ENCODE results near the gene GLI2.

GLI2 gene

DNA sequence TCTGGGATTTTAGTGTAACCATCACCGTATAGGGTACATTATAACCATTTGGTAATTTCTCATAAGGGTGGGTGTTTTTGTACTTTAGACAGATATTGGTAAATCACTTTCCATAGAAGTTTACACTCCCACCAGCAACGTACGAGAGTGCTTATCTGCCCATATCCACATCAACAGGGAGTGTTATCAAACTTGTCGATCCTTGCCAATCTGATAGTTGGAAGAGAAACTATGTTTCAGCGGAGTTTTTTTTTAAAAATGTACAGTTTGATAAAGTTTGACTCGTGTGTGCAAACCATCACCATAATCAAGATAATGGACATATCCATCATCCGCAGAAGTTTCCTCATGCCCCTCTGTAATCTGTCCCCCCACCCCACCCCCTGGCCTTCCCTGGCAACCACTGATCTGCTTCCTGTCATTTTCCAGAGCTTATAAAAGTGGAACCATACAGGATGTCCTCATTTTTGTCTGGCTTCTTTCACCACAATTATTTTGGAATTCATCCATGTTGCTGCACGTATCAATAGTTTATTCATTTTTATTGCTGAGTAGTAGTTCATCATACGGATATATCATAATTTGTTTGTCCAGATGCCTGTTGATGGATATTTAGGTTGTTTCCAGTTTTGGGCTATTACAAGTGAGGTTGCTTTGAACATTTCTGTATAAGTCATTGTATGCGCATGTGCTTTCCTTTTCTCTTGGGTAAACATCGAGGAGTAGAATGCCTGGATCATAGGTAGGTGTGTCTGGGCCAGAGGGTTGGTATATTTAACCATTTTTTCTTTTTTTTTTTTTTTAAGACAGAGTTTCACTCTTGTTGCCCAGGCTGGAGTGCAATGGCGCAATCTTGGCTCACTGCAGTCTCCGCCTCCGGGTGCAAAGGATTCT lies 18.6 kb downstream of the GLI2 start:
- no peak for FAIRE-seq
- DNase-seq (ENCODE audit: low spot score): no peak

DNA sequence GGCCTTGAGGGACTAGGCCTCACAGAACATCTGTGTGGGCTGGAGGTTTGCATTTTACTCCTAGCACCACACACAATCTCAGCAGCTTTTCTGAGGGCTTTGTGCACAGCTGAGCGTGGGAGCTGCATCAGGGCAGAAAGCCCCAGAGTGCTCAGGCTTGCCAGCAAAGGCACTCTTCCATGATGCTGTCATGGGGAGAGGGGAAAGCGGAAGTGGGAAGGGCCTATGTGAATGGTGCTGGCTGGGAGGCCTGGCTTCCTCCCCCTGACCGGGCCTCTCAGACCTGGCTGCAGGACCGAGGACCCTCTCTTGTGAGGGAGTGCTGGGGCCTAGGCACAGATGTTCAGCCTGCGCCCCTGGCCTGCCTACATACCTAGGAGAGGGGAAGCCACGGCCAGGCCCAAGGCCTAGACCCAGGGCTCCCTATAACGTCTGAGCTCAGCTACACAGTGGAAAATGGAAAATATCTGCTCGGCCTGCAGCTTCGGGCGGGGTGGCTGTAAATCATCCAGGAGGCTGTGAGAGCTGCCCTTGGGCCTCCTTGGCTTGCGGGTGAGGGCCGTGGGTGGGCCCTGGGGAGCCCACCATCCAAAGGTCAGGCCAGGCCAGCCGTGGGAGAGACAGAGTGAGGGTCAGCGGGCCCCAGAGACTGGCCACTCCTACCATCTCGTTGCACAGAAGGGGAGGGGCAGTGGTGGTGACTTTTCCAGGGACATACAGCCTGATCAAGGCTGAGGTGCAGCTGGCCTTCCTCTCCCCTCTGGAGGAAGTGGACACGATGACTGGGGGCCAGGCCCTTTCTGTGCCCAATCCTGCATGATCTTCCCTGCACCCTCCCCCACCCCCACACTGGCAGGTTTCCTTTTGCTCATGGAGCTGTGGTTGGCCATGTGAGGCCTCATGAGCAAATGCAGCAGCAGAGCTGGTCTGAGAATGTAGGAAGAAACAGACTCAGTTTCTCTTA lies 22.8 kb downstream of the GLI2 start:
- FAIRE-seq: no peak
- DNase-seq (ENCODE audit: low spot score): no peak

DNA sequence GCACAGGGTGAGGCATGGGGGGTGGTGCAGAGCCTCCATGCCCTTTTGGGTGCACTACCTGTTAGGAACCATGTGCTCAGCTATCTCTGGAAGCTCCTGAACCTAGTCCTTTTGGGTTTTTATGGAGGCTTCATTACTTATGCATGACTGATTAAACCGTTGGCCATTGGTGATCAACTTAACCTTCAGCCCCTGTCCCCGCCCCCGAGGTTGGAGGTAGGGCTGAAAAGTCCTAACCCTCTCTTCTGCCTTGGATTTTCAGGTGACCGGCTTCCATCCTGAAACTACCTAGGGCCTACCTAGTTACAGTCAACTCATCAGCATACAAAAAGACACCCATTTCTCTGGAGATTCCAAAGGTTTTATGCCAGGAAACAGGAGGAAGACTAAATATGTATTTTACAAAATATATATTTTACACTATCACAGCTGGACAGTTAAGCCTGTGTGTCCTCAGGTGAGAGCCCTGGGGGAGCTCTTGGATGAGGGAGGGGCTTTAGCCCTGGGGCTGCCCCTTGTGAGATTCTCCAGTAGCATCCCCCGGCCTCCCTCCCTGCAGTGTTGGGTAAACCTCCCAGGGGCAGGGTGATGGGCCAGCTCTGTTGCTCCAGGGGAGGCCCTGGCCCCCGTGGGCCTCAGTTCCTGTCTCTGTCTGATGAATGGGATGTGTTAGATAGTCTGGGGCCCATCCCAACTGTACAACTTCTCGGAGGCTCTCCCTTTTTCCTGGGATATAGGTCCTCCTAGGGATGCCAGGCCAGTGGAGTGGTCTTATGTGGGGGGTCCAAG lies 24.1 kb downstream of the GLI2 start:
- no peak for DNase-seq (ENCODE audit: low spot score)
- FAIRE-seq: no peak

DNA sequence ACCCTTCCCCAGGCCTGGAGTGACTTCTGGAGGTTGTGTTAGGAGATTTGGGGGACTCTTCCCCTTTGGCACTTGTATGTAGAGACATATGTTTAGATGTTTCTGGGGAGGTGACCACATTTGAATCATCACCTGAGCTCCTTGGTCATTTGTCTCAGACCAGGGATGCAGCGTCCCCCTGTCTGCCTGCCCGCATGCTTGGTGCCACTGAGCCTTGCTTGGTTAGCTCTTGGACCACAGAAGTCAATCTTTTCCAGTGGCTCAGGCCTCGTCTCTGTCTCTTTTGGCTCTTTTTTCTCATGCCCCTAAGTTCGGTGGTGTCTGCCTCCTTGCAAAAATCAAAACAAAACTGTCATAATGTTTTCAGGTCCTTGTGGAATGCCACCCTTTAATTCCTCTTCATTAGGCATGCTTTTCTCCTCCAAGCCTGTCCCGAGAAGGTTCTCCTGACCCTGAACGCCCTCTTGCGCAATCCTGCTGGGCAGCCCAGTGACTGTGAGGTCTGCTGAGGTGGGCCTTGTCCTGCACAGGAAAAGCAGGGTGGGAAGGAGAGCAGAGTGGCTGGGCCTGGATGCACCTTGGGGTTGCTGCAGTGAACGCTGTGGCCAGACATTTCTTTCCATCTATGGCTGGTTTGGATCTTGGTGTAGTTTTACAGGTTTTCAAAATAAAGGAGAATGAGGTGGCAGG lies 24.9 kb downstream of the GLI2 start:
- DNase-seq (ENCODE audit: low spot score): no peak
- FAIRE-seq: no peak

DNA sequence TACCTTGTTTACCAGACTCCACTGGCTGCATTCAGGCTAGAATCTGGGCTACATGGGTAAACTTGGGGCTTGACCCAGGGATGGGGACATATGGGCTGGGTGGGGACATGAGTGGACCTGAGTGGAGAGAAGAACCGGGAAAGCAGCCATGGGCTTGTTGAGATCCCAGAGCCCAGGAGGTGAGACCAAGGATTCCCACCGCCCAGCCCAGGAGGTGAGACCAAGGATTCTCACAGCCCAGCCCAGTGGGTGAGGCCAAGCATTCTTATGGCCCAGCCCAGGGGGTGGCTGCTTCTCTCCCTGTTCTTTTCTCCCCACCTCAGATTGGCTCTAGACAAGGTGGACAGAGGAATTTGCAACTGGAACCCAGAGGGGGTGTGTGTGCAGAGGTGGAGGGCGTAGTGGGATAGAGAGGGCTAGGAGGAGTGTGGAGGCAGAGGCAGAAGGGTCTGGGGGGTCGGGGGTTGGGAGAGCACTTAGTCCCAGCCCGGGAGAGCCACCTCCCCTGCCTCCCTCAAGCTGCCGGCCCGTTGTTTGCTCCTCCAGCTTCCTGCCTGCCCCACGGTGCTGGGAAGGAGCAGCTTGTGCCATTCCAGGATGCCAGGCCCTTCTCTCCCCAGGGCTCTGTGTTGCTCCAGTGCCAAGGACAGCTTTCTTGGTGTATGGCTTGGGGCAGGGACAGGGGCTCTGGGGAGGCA lies 25.6 kb downstream of the GLI2 start:
- FAIRE-seq: no peak
- no peak for DNase-seq (ENCODE audit: low spot score)

DNA sequence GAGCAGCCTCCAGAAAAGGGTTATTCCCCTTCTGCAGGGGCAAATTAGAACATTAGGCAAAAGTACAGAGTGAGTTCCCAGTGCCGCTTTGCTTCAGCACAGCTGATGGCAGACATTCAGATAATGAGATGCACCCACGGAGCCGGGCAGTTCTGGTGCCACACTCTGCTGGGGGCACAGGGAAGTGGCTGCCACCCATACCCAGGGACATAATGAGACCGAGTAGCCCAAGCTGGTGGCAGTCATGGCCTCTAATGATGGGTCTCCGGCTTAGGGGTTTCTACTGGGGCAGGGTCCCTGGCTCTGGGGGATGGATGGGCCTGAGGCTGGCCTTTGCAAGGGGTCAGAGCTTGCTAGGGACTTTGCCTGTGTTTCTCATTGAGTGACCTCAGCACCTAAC lies 26.2 kb downstream of the GLI2 start:
- FAIRE-seq (no peak), DNase-seq (ENCODE audit: low spot score) (no peak)

DNA sequence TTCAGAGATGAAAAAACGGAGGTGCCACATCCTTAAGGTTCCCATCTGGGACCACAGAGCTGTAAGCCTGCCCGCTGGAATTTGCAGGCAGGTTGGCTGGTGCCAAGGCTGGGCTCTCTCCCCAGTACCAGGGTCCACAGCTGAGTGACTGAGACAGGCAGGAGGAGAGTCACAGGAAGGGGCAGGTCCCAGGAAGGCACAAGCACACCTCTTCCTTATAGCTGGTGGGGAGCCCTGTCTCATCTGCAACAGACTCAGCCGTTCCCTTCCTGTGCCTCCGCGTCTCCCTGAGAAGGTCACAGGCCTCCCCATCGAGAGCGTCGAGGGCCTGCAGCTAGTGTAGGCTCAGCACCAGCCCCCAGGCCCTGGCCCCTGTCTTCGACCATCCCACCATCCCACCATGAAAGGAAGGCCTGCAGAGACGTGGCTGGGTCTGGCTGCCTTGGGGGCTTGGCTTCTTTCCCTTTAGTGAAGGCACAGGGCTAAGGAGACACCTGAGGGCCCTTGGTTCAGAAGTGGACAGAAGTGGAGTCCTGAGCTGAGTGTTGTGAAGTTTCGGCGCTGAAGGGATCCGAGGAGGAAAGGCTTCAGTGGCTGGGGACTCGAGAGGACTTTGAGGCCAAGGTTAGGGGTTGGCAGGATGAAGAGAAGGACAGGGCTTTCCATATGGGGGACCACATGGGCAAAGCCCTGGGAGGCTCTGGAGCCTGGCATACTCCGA lies 26.8 kb downstream of the GLI2 start:
- no peak for DNase-seq (ENCODE audit: low spot score)
- no peak for FAIRE-seq

DNA sequence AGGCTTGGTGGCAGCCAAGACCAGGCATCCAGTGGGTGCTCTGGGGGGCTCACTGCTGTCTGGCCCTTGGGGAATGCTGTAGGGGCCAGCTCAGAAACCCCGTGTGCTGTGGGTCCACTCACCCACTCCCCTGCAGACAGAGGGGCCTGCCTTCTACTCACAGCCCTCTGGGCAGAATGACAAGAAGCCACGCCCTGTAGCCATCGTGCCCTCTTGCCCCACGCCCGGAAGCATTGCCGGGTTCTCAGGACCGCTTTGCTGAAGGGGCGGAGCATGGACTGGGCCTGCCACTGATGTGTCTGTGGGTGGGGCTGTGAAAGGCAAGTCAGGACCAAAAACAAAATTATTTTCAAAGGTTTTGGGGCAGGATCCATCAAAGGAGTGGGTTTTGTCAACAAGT lies 27.8 kb downstream of the GLI2 start:
- DNase-seq (ENCODE audit: low spot score): no peak
- no peak for FAIRE-seq

DNA sequence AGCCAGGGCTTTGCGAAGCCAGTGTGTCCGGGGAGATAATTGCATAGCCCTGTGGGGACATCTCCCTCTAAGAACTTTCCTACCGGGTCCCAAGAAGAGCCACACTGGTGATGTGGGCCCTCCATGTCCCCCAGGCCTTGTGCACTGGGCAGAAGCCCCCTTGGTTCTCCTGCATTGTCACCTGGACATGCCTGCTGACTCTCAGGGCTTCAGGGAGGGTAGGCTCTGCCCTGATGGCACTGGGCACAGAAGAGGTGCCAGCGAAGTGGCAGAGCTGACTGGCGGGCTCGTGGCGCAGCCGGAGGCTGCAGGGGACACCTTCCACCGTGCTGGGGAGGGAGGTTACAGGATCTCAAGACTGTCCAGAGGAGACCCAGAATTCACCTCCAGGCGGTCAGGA lies 28.3 kb downstream of the GLI2 start:
- DNase-seq (ENCODE audit: low spot score) (no peak), FAIRE-seq (no peak)

DNA sequence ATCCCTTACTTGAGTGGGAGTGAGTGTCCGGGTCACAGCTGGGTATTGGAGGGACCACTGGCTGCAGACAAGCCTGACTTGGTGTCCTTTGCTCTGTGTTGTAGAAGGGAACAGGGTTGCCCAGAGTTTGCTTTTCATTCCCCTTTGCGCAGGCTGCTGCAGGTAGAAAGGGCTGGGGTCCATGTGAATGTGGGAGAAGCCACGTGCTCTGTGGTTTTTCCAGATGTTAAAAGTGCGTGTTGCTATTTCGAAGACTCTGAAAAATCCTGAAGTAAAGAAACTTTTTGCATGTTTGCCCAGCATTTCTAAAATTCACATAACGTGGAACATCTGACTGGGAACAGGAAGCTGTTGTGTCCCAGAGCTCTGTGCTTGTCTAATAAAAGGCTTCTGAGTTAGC lies 28.8 kb downstream of the GLI2 start:
- DNase-seq (ENCODE audit: low spot score) (no peak), FAIRE-seq (no peak)

DNA sequence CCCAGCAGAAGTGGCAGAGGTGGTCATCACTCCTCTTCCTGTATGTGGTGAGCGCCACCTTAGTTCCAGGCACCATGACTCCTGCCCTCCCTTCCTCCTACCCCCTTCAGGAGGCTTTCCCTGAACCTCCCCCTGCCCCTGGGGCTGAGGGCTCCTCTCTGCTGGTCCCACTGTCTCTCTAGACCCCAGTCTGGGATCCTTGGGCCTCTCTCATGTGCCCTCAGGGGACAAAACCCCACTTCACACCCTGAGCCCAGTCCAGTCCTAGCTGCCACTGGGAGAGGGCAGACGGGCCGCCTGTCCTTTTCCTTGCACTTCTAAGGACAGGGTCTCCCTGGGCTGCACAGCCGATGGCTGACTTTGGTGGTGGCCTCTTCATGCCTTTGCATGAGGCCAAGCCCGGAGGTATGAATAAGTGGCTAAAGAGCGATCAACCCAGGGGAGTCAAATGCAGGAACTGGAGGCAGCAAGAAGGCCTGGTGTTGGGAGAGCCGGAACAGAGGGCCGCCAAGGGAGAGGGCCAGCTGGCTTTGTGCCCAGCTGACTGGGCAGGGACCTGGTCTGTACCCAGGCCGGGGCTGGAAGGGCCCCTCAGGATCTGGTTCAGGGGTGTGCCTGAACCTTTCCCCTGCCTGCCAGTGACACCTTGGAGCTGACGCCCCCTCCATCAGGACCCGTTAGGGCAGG lies 29.5 kb downstream of the GLI2 start:
- DNase-seq (ENCODE audit: low spot score) (no peak), FAIRE-seq (no peak)

DNA sequence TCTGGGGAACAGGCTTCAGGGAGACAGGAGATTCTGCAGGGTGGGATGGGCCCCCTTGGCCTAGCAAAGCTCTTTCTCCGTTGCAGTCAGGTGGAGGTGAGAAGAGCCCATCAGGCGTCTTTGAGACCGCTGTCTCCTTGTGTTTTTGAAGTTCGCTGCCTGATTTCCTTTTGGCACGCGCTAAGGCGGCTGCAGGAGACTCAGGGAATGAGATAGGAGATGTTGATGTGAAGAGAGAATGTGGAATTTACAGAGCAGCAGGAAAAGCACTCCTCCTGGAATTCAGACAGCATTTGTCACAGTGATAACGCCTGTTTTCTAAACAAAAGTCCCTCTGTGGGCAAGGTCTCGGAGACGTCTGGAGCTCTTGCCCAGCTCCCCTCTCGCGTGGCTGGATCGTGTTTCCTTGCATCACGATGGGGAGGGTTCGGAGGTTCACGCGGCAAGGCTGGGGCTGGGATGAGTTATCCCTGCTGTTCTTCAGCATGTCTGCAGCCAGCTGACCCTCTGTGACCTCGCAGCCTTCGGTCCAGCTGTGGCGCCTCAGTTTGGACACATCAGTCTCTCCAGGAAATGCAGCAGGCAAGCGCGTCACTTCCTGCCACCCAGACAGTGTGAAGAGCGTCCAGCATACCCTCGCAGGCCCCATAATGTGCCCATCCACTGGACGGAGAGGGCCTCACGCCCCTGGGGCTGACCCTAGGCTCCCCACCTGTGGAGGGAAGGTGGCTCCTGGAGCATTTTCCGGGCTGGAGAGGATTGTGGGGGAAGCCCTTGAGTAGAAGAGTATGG lies 30.2 kb downstream of the GLI2 start:
- no peak for DNase-seq (ENCODE audit: low spot score)
- no peak for FAIRE-seq

DNA sequence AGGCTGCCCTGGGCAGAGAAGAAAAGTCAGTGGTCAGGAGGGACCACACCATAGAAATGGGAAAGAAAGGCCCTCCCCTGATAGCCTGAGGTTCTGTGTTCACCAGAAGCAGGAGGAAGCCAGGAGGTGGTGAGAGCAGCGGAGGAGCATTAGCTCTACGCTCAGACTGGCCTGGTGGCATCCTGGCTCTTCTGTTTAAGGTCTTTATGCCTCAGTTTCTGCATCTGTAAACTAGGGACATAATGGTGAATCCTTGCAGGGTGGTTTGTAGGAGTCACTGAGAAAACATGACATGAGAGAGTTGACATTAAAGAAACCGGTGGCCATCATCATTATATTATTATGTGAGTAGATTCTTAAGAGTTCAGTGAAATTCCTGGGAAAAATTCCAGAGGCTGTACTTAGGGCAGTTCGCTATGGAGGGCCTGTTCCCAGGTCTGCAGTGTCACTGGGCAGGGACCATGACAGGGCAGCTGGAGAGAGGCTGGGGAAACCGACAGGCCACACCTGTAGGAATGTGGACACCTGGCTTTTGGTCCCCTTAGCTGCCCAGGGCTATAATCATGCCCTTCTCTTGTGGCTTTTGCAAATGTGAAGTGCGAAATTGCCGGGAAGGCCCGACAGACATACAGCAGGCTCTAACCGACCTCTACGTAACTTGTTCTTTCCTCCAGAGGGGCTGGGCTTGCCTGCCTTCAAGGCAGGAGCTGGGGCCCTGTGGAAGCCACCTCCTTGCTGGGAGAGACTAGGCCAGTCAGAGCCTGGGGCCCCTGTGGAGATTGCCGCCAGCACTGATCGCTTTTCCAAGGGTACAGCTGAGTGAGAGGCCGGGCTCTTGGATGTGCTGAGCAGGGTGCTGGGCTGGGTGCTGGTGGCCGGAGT lies 31.0 kb downstream of the GLI2 start:
- DNase-seq (ENCODE audit: low spot score): no peak
- FAIRE-seq: no peak

DNA sequence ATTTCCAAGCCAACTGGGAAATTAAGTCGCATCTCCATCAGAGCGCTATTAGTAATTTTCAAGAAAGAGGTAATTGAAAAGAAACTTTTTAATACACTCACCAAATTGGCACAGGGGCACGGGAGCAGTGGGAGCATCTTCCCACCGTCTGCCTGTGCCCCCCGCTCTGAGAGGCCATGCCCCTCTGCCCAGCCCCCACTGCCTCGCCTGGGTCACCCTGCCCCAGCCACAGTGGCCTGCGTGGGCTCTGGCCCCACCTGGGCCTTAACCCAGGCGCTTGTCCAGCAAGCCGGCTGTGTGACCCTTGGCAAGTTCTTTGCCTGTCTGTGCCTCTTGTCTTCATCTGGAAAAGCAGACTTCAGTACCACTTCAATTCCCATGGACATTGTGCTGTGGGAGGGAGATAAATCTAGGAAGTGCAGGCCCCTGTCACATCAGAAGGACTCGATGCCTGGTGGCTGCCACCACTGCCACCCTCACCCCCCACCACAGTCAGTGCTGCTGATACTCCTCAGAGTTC lies 31.9 kb downstream of the GLI2 start:
- DNase-seq (ENCODE audit: low spot score): no peak
- FAIRE-seq: no peak

DNA sequence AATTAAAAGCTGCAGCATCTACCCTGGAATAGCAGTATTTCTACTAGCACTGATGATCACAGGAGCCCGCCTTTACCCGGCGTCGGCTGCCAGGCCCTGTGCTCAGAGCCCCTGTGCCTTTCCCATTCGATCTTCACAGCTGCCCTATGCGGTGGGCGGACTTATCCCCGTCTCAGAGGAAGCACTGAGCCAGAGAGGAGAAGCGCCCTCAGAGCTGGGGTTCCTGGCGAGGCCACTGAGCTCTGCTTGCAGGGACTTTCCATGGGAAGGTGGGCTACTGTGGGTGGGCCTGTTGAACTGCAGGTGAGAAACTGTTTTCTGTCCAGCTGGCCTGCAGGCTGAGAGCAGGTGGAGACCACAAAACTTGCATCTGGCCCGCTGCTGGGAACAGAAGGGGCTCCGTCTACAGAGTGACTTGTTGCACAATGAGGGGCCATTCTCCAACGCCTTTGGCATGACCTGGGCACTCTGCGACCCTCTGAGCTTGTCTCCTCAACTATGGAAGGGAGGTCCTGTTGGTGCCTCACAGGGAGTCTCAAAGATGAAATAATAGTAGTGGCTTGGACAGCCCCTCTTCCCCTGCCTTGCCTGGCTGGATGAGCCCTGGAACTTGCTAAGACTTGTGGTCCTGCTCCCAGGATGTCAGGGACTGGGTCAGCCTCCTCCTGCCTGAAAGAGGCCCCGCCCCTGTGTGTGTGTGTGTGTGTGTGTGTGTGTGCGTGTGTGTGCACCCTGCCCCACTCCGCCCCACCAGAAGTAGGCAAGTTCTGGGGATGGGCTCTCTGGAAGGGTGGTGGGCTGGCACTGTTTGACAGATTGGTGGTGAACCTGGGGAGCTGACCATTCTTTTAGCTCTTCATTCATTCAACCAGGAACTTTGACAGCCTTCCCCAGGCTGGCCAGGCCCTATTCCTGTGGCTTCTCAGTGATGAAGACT lies 32.7 kb downstream of the GLI2 start:
- no peak for FAIRE-seq
- no peak for DNase-seq (ENCODE audit: low spot score)
